ENCODE results near the gene NEU3.
A peak's percentile ranks its signal among the peaks of the same experiment; 100 is the strongest.
"Not testable (repeated sequence)": the region's sequence is repeated elsewhere in the genome, so short reads cannot be mapped to it uniquely, and the experiment has no call there.

The NEU3 gene

GRCh38 chr11:74956397-74957015 lies 32.2 kb upstream of the NEU3 start:
- no peak overlapping the region for H3K14ac ChIP-seq (ENCODE audit: low read length in 2 of 2)
- H3K23ac ChIP-seq (ENCODE audit: low read length in 2 of 2) = no peak overlapping the region

GRCh38 chr11:74957937-74958629 lies 30.6 kb upstream of the NEU3 start:
- Histone ChIP-seq H3K23ac (ENCODE audit: low read length in 2 of 2) (no peak overlapping the region), H3K18ac (ENCODE audit: low read depth in 1 of 2, low read length in 2 of 2) (no peak overlapping the region), H3K27me3 (ENCODE audit: control insufficient read depth in 1 of 2, insufficient read depth in 1 of 2, low read length in 2 of 2) (no peaks in the 10 kb centered on the region), H3K14ac (ENCODE audit: low read length in 2 of 2) (no peak overlapping the region), H4K8ac (ENCODE audit: low read length) (no peak overlapping the region), H3K9me3 (ENCODE audit: control insufficient read depth, low read length) (peaks cover 4% of the 10 kb centered on the region), H2AFZ (ENCODE audit: low read depth, low read length) (no peak overlapping the region), H2BK15ac (ENCODE audit: low read depth, poor library complexity, severe bottlenecking) (no peak overlapping the region), H3K4me2 (ENCODE audit: low read length, poor library complexity, severe bottlenecking) (no peak overlapping the region), H3K79me1 (replicated peaks; ENCODE audit: low read length, poor library complexity, severe bottlenecking) (no peaks in the 10 kb centered on the region), H3K9ac (ENCODE audit: low read length) (no peak overlapping the region), H4K91ac (ENCODE audit: low read length) (no peak overlapping the region), H3K4me3 (ENCODE audit: insufficient read depth in 1 of 2, low read depth in 1 of 2, low read length in 2 of 2) (no peak overlapping the region), H2BK120ac (ENCODE audit: low read depth, low read length) (no peak overlapping the region), H2AK5ac (ENCODE audit: low read length, severe bottlenecking) (no peak overlapping the region), H2BK5ac (ENCODE audit: low read depth, low read length, poor library complexity, severe bottlenecking) (no peak overlapping the region), H3K4ac (ENCODE audit: low read depth in 1 of 2, low read length in 2 of 2) (no peak overlapping the region), H2BK12ac (ENCODE audit: low read length in 2 of 2) (no peak overlapping the region), H3K27ac (ENCODE audit: low read length, poor library complexity, severe bottlenecking) (no peak overlapping the region), H3K4me1 (ENCODE audit: control insufficient read depth, insufficient read depth, low read depth, low read length) (peaks cover 2% of the 10 kb centered on the region), H3K36me3 (ENCODE audit: control insufficient read depth in 1 of 2, insufficient read depth in 2 of 2, low read depth in 1 of 2, low read length in 2 of 2) (peaks cover 3 to 33% of the 10 kb centered on the region in 2 experiments)
- WGBS = 100% methylated on average over 1 of the region's 1 CpG
- no peak for DNase-seq

More at GRCh38 chr11:74956397-74957015, 32.2 kb upstream of the NEU3 start:
- Histone ChIP-seq H2BK5ac (ENCODE audit: low read depth, low read length, poor library complexity, severe bottlenecking) (no peak overlapping the region), H3K36me3 (ENCODE audit: control insufficient read depth in 1 of 2, insufficient read depth in 2 of 2, low read depth in 1 of 2, low read length in 2 of 2) (peaks cover 2 to 32% of the 10 kb centered on the region in 2 experiments), H2BK15ac (ENCODE audit: low read depth, poor library complexity, severe bottlenecking) (no peak overlapping the region), H2BK120ac (ENCODE audit: low read depth, low read length) (no peak overlapping the region), H2AFZ (ENCODE audit: low read depth, low read length) (no peak overlapping the region), H4K91ac (ENCODE audit: low read length) (no peak overlapping the region), H3K9ac (ENCODE audit: low read length) (peak overlapping the region; percentile 20), H3K4ac (ENCODE audit: low read depth in 1 of 2, low read length in 2 of 2) (no peak overlapping the region), H3K18ac (ENCODE audit: low read depth in 1 of 2, low read length in 2 of 2) (no peak overlapping the region), H3K27me3 (ENCODE audit: control insufficient read depth in 1 of 2, insufficient read depth in 1 of 2, low read length in 2 of 2) (no peaks in the 10 kb centered on the region), H4K8ac (ENCODE audit: low read length) (no peak overlapping the region), H2AK5ac (ENCODE audit: low read length, severe bottlenecking) (no peak overlapping the region), H3K79me1 (replicated peaks; ENCODE audit: low read length, poor library complexity, severe bottlenecking) (no peaks in the 10 kb centered on the region), H3K4me2 (ENCODE audit: low read length, poor library complexity, severe bottlenecking) (no peak overlapping the region), H2BK12ac (ENCODE audit: low read length in 2 of 2) (no peak overlapping the region), H3K4me1 (ENCODE audit: control insufficient read depth, insufficient read depth, low read depth, low read length) (peaks cover 2% of the 10 kb centered on the region), H3K4me3 (ENCODE audit: insufficient read depth in 1 of 2, low read depth in 1 of 2, low read length in 2 of 2) (no peak overlapping the region), H3K9me3 (ENCODE audit: control insufficient read depth, low read length) (peaks cover 4% of the 10 kb centered on the region), H3K27ac (ENCODE audit: low read length, poor library complexity, severe bottlenecking) (no peak overlapping the region)
- peak; percentile 46 for DNase-seq
- WGBS = 52% methylated on average over 4 of the region's 4 CpGs

DNA sequence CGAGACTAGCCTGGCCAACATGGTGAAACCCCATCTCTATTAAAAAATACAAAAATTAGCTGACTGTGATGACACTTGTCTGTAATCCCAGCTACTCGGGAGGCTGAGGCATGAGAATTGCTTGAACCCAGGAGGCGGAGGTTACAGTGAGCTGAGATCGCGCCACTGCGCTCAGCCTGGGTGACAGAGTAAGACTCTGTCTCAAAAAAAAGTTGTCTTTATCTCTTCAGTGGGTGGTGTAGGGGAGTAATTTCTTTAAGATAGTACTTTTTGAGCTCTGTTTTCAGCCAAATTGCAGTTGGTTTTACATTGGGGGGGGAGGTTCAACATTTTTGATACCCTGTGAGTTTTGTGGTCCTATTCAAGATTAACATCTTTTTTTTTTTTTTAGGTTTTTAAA lies 28.6 kb upstream of the NEU3 start:
- not testable (repeated sequence) for H2BK5ac ChIP-seq (ENCODE audit: low read depth, low read length, poor library complexity, severe bottlenecking); H2BK15ac ChIP-seq (ENCODE audit: low read depth, poor library complexity, severe bottlenecking); H4K8ac ChIP-seq (ENCODE audit: low read length); H2AK5ac ChIP-seq (ENCODE audit: low read length, severe bottlenecking); H2BK12ac ChIP-seq (ENCODE audit: low read length in 2 of 2); H2BK120ac ChIP-seq (ENCODE audit: low read depth, low read length); H3K4me1 ChIP-seq (ENCODE audit: control insufficient read depth, insufficient read depth, low read depth, low read length); H3K18ac ChIP-seq (ENCODE audit: low read depth in 1 of 2, low read length in 2 of 2); H3K4ac ChIP-seq (ENCODE audit: low read depth in 1 of 2, low read length in 2 of 2); H4K91ac ChIP-seq (ENCODE audit: low read length); H3K4me3 ChIP-seq (ENCODE audit: insufficient read depth in 1 of 2, low read depth in 1 of 2, low read length in 2 of 2); H2AFZ ChIP-seq (ENCODE audit: low read depth, low read length); H3K27me3 ChIP-seq (ENCODE audit: control insufficient read depth in 1 of 2, insufficient read depth in 1 of 2, low read length in 2 of 2); H3K27ac ChIP-seq (ENCODE audit: low read length, poor library complexity, severe bottlenecking); H3K4me2 ChIP-seq (ENCODE audit: low read length, poor library complexity, severe bottlenecking); H3K9me3 ChIP-seq (ENCODE audit: control insufficient read depth, low read length); H3K79me1 ChIP-seq (replicated peaks; ENCODE audit: low read length, poor library complexity, severe bottlenecking); DNase-seq; H3K14ac ChIP-seq (ENCODE audit: low read length in 2 of 2); H3K23ac ChIP-seq (ENCODE audit: low read length in 2 of 2); H3K9ac ChIP-seq (ENCODE audit: low read length)
- H3K36me3 ChIP-seq (ENCODE audit: control insufficient read depth in 1 of 2, insufficient read depth in 2 of 2, low read depth in 1 of 2, low read length in 2 of 2) = peaks cover 3 to 36% of the 10 kb centered on the region in 2 experiments
- WGBS = 97% methylated on average over 5 of the region's 6 CpGs

- no peaks in the 10 kb centered on the region for H3K27me3 ChIP-seq (ENCODE audit: control insufficient read depth in 1 of 2, insufficient read depth in 1 of 2, low read length in 2 of 2)
- peaks cover 3% of the 10 kb centered on the region for H3K4me1 ChIP-seq (ENCODE audit: control insufficient read depth, insufficient read depth, low read depth, low read length)
- no peak overlapping the region for H2BK15ac ChIP-seq (ENCODE audit: low read depth, poor library complexity, severe bottlenecking)
- H3K9me3 ChIP-seq (ENCODE audit: control insufficient read depth, low read length) = no peaks in the 10 kb centered on the region
- peak overlapping the region; percentile 54 for H3K27ac ChIP-seq (ENCODE audit: low read length, poor library complexity, severe bottlenecking)
- 77% methylated on average over 5 of the region's 5 CpGs for WGBS
- no peak overlapping the region for H3K4ac ChIP-seq (ENCODE audit: low read depth in 1 of 2, low read length in 2 of 2)
- no peak overlapping the region for H4K91ac ChIP-seq (ENCODE audit: low read length)
- DNase-seq = no peak
- H2BK120ac ChIP-seq (ENCODE audit: low read depth, low read length) = no peak overlapping the region
- H3K18ac ChIP-seq (ENCODE audit: low read depth in 1 of 2, low read length in 2 of 2) = no peak overlapping the region
- H2BK12ac ChIP-seq (ENCODE audit: low read length in 2 of 2) = no peak overlapping the region
- no peak overlapping the region for H3K4me3 ChIP-seq (ENCODE audit: insufficient read depth in 1 of 2, low read depth in 1 of 2, low read length in 2 of 2)
- H4K8ac ChIP-seq (ENCODE audit: low read length) = no peak overlapping the region
- no peak overlapping the region for H2AFZ ChIP-seq (ENCODE audit: low read depth, low read length)
- H3K9ac ChIP-seq (ENCODE audit: low read length) = no peak overlapping the region
- H2BK5ac ChIP-seq (ENCODE audit: low read depth, low read length, poor library complexity, severe bottlenecking) = no peak overlapping the region
- no peak overlapping the region for H3K14ac ChIP-seq (ENCODE audit: low read length in 2 of 2)
- no peak overlapping the region for H2AK5ac ChIP-seq (ENCODE audit: low read length, severe bottlenecking)
- peaks cover 10 to 85% of the 10 kb centered on the region in 2 experiments for H3K36me3 ChIP-seq (ENCODE audit: control insufficient read depth in 1 of 2, insufficient read depth in 2 of 2, low read depth in 1 of 2, low read length in 2 of 2)
- no peak overlapping the region for H3K23ac ChIP-seq (ENCODE audit: low read length in 2 of 2)
- peaks cover 14% of the 10 kb centered on the region for H3K79me1 ChIP-seq (replicated peaks; ENCODE audit: low read length, poor library complexity, severe bottlenecking)
- no peak overlapping the region for H3K4me2 ChIP-seq (ENCODE audit: low read length, poor library complexity, severe bottlenecking)
These were observed 22.1 kb upstream of the NEU3 start for GRCh38 chr11:74966651-74967050.

Data from mesenchymal stem cell (in vitro differentiated cells and primary cell).